Tibial nerve (tissue), 3 donors: ENCODE results near the gene ZBTB33.

Experiments
- POLR2A ChIP-seq, 2 donors: fragments of 450-650 bp; IDR thresholded peaks; one replicate each; pipeline ENCODE4 v1.6.1; 2017; ENCODE audit warnings: antibody characterized with exemption in 2 of 2, mild to moderate bottlenecking in 2 of 2, moderate library complexity in 2 of 2
- TF ChIP-seq, protein P1 (sequence below), 5 experiments: fragments of 200-600 bp in 3 of 5; fragments of 450-650 bp in 2 of 5; sonication (generic) in 3 of 5; IDR thresholded peaks; one replicate each; pipeline ENCODE4 v1.5.1; 2016 to 2019; ENCODE audit warnings: antibody characterized with exemption in 5 of 5, mild to moderate bottlenecking in 3 of 5, moderate library complexity in 2 of 5

- TF ChIP-seq, protein P1, sequence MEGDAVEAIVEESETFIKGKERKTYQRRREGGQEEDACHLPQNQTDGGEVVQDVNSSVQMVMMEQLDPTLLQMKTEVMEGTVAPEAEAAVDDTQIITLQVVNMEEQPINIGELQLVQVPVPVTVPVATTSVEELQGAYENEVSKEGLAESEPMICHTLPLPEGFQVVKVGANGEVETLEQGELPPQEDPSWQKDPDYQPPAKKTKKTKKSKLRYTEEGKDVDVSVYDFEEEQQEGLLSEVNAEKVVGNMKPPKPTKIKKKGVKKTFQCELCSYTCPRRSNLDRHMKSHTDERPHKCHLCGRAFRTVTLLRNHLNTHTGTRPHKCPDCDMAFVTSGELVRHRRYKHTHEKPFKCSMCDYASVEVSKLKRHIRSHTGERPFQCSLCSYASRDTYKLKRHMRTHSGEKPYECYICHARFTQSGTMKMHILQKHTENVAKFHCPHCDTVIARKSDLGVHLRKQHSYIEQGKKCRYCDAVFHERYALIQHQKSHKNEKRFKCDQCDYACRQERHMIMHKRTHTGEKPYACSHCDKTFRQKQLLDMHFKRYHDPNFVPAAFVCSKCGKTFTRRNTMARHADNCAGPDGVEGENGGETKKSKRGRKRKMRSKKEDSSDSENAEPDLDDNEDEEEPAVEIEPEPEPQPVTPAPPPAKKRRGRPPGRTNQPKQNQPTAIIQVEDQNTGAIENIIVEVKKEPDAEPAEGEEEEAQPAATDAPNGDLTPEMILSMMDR (IDR thresholded peaks at IDR 0.05): no peak
- TF ChIP-seq POLR2A (IDR thresholded peaks at IDR 0.05): no peak
Observed at GRCh38 chrX:120223374-120223773, 27.2 kb upstream of the ZBTB33 start.
